PFSK-1 (cell line): ENCODE results near the gene HDHD3.

Experiments used
- FOXP2 ChIP-seq: optimal IDR thresholded peaks from 2 replicates; pipeline ENCODE3; 2011; ENCODE audit warnings: borderline replicate concordance, control low read depth, inconsistent platforms; ENCODE audit not compliant: insufficient read depth; ENCODE audit errors: extremely low read length, extremely low read depth
- POLR2AphosphoS5 ChIP-seq: IDR thresholded peaks from 2 replicates; pipeline ENCODE4 v1.6.1; 2012; ENCODE audit warnings: low read depth, mild to moderate bottlenecking, control low read depth, low read length, moderate library complexity
- REST ChIP-seq, 2 experiments: IDR thresholded peaks; 2 replicates each; pipeline versions ENCODE4 v1.6.1 to v1.8.0; 2011 to 2012; ENCODE audit warnings: low read depth in 2 of 2, low read length in 2 of 2, control low read depth in 1 of 2, inconsistent platforms in 1 of 2, mild to moderate bottlenecking in 1 of 2, moderate library complexity in 1 of 2; ENCODE audit not compliant: insufficient read depth in 1 of 2
- SIN3A ChIP-seq: IDR thresholded peaks from 2 replicates; pipeline ENCODE4 v1.6.1; 2012; ENCODE audit warnings: mild to moderate bottlenecking, low read length, moderate library complexity, borderline replicate concordance; ENCODE audit not compliant: insufficient read depth
- TAF1 ChIP-seq: IDR thresholded peaks from 2 replicates; pipeline ENCODE4 v1.6.1; 2012; ENCODE audit warnings: low read length, control low read depth, borderline replicate concordance; ENCODE audit not compliant: insufficient read depth

The HDHD3 gene

GRCh38 chr9:113356686-113357292, 20.0 kb downstream of the HDHD3 start:
- TF ChIP-seq FOXP2 (no peak), POLR2AphosphoS5 (no peak), SIN3A (no peak), REST (IDR thresholded peaks at IDR 0.05; ENCODE audit: insufficient read depth in 1 of 2, low read depth in 2 of 2, low read length in 2 of 2) (no peak)

DNA sequence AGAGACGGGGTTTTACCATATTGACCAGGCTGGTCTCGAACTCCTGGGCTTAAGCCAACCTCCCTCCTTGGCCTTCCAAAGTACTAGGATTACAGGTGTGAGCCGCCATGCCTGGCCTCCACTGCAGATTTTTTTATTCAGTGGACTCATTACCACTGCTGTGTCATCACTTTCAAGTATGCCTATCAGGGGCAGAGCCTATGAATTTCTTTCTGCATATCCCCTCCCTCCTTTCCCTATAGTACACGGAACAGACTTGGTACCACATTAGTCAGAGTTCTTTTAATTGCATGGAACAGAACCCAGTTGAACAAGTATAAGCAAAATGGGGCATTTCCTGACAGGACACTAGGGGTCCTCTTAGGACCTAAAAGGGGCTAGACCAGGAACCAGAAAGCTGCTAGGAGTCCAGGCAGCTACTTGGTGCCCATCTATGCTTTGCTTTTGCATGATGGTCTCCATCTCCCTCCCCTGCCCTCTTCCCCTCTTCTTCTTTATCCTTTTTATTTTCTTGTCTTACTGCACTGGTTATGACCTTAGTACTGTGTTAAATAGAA, 21.7 kb downstream of the HDHD3 start:
- TF ChIP-seq FOXP2 = no peak
- no peak for TF ChIP-seq TAF1
- no peak for TF ChIP-seq POLR2AphosphoS5
- no peak for TF ChIP-seq REST (IDR thresholded peaks at IDR 0.05; ENCODE audit: insufficient read depth in 1 of 2, low read depth in 2 of 2, low read length in 2 of 2)

DNA sequence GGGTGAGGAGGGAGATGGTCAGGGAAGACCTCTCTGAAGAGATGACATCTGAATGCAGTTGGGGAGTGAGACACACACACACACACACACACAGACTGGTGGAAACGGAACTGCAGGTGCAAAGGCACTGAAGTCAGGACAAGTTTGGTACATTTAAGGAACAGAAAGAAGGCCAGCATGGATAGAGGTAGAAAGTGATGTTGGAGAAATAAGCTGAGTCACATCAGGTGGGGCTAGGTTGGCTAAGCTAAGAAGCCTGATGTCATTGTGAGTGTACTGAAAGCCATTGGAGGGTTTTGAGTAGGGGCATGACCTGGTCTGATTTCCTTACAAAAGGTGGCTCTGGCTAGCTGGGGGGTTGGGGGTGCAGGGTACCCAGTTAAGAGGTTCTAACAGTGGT, 24.4 kb downstream of the HDHD3 start:
- TF ChIP-seq TAF1 (no peak), POLR2AphosphoS5 (no peak), REST (IDR thresholded peaks at IDR 0.05; ENCODE audit: insufficient read depth in 1 of 2, low read depth in 2 of 2, low read length in 2 of 2) (no peak), FOXP2 (no peak), SIN3A (no peak)

DNA sequence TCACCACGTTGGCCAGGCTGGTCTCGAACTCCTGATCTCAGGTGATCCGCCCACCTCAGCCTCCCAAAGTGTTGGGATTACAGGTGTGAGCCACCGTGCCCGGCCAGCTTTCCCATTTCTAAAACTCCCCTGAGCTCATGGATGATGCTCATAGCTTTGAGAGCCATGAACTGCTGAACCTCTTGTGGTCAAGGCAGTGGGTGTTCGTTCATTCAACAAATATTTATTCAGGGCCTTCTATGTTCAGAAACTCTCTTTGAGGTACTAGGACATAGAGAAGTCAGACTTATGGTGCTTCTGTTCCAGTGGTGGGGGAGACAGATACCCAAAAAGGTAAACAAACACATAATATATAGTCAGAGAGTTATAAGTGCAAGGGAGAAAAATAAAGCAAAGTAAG, 24.8 kb downstream of the HDHD3 start:
- TF ChIP-seq POLR2AphosphoS5 (no peak), TAF1 (no peak), FOXP2 (no peak), REST (IDR thresholded peaks at IDR 0.05; ENCODE audit: insufficient read depth in 1 of 2, low read depth in 2 of 2, low read length in 2 of 2) (no peak), SIN3A (no peak)

GRCh38 chr9:113350937-113351336, 25.8 kb downstream of the HDHD3 start:
- TF ChIP-seq SIN3A (no peak), REST (IDR thresholded peaks at IDR 0.05; ENCODE audit: insufficient read depth in 1 of 2, low read depth in 2 of 2, low read length in 2 of 2) (no peak), POLR2AphosphoS5 (no peak), FOXP2 (no peak), TAF1 (no peak)
